ENCODE data around the gene MEA1. TPM values are rescaled to one million over a fixed set of nuclear protein-coding genes. Genes with fewer than 3 reads are reported as not detected.

MEA1 gene
- total and polyA plus RNA-seq, 4 donors, result 10.7 to 50.3 (median 30.6) TPM

DNA sequence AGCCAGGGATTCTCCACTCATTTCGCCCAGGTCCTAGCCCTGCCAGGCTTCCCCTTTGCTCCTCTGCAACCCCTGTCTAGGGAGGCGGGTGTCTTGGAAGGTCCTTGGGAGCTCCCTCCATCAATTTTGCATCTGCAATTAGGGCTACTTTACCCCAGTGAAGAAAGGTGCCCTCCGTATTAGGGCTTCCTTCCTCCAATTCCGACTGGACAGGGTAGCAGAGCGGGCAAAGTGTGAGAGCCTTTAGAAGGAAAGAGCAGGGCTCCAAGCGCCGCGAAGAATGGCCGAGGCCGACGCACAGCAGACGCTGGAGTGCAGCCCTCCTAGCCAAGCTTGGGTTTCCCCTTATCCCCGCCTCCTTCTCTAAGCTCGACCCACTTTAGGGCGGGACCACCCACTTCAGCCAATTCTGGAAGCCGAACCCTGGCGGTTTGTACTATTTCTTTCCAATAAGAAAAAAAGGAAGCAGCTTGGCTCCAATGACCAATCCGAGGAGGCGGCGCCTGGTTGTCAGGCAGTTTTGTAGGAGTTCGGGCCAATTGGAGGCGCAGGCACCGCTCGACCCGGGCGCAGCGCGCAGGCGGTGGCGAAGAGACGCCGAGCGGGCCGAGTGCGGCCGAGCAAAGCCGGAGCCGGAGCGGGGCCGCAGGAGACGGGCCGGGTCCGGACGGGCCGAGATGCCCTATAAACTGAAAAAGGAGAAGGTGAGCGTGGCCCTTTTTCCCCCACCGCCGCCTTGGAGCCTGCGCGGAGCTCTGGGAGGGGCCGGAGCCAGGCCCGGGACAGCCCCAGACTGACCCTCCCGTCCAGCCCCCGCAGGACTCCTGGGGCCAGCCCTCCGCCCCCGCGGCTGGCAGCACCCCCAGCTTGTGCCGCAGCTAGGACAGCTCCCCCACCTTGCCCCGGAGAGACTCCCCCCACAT lies 29.5 kb downstream of the MEA1 start, which contains the start of gene PPP2R5D (continued):
- TF ChIP-seq, protein P1, sequence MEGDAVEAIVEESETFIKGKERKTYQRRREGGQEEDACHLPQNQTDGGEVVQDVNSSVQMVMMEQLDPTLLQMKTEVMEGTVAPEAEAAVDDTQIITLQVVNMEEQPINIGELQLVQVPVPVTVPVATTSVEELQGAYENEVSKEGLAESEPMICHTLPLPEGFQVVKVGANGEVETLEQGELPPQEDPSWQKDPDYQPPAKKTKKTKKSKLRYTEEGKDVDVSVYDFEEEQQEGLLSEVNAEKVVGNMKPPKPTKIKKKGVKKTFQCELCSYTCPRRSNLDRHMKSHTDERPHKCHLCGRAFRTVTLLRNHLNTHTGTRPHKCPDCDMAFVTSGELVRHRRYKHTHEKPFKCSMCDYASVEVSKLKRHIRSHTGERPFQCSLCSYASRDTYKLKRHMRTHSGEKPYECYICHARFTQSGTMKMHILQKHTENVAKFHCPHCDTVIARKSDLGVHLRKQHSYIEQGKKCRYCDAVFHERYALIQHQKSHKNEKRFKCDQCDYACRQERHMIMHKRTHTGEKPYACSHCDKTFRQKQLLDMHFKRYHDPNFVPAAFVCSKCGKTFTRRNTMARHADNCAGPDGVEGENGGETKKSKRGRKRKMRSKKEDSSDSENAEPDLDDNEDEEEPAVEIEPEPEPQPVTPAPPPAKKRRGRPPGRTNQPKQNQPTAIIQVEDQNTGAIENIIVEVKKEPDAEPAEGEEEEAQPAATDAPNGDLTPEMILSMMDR (IDR thresholded peaks at IDR 0.05; ENCODE audit: low read depth, low read length, missing input control), result peak; percentile 30
- TF ChIP-seq, protein P2, sequence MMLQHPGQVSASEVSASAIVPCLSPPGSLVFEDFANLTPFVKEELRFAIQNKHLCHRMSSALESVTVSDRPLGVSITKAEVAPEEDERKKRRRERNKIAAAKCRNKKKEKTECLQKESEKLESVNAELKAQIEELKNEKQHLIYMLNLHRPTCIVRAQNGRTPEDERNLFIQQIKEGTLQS (IDR thresholded peaks at IDR 0.05), result no peak
- TF ChIP-seq, protein P3, sequence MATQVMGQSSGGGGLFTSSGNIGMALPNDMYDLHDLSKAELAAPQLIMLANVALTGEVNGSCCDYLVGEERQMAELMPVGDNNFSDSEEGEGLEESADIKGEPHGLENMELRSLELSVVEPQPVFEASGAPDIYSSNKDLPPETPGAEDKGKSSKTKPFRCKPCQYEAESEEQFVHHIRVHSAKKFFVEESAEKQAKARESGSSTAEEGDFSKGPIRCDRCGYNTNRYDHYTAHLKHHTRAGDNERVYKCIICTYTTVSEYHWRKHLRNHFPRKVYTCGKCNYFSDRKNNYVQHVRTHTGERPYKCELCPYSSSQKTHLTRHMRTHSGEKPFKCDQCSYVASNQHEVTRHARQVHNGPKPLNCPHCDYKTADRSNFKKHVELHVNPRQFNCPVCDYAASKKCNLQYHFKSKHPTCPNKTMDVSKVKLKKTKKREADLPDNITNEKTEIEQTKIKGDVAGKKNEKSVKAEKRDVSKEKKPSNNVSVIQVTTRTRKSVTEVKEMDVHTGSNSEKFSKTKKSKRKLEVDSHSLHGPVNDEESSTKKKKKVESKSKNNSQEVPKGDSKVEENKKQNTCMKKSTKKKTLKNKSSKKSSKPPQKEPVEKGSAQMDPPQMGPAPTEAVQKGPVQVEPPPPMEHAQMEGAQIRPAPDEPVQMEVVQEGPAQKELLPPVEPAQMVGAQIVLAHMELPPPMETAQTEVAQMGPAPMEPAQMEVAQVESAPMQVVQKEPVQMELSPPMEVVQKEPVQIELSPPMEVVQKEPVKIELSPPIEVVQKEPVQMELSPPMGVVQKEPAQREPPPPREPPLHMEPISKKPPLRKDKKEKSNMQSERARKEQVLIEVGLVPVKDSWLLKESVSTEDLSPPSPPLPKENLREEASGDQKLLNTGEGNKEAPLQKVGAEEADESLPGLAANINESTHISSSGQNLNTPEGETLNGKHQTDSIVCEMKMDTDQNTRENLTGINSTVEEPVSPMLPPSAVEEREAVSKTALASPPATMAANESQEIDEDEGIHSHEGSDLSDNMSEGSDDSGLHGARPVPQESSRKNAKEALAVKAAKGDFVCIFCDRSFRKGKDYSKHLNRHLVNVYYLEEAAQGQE (IDR thresholded peaks at IDR 0.05), result peak; percentile 58
- TF ChIP-seq, protein P4, sequence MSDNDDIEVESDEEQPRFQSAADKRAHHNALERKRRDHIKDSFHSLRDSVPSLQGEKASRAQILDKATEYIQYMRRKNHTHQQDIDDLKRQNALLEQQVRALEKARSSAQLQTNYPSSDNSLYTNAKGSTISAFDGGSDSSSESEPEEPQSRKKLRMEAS (IDR thresholded peaks at IDR 0.05), result no peak

DNA sequence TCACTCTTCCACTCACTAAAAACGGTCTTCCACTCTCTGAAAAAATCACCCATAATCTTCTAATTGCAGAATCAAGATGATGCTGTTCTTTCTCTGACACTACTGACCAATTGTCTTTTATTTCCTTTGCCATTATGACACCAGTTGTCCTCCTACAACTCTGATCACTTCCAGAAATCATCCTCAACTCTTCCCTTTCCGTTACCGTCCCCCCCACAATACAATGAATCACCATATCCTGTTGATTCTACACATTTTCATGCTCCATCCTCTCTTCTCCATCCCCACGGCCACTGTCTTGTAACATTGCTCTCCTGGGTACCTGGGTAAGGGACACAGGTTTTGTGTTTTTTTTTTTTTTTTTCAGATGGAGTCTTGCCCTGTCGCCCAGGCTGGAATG lies 31.9 kb downstream of the MEA1 start:
- DNase-seq (ENCODE audit: low spot score), result no peak
- H3K9ac ChIP-seq (ENCODE audit: low read depth in 1 of 2, low read length in 2 of 2), result no peak overlapping the region
- no peaks in the 10 kb centered on the region for H3K36me3 ChIP-seq (ENCODE audit: control insufficient read depth in 4 of 4, insufficient read depth in 3 of 4, low read depth in 1 of 4, low read length in 3 of 4)
- WGBS, result 86% methylated on average over 5 of the region's 5 CpGs
- H3K27ac ChIP-seq (ENCODE audit: low read depth in 1 of 2, low read length in 2 of 2), result no peak overlapping the region
- TF ChIP-seq JUND (IDR thresholded peaks at IDR 0.05), result no peak
- H3K4me1 ChIP-seq (ENCODE audit: control insufficient read depth in 4 of 4, insufficient read depth in 4 of 4, low read length in 3 of 4), result peaks cover 15 to 40% (median 33%) of the 10 kb centered on the region in 4 donors
- no peaks in the 10 kb centered on the region for H3K9me3 ChIP-seq (ENCODE audit: control insufficient read depth in 4 of 4, low read length in 3 of 4)
- no peak overlapping the region for H3K4me3 ChIP-seq (ENCODE audit: low read depth in 1 of 3, low read length in 3 of 3)
- H3K27me3 ChIP-seq (ENCODE audit: control insufficient read depth in 4 of 4, insufficient read depth in 4 of 4, low read length in 3 of 4), result no peaks in the 10 kb centered on the region

DNA sequence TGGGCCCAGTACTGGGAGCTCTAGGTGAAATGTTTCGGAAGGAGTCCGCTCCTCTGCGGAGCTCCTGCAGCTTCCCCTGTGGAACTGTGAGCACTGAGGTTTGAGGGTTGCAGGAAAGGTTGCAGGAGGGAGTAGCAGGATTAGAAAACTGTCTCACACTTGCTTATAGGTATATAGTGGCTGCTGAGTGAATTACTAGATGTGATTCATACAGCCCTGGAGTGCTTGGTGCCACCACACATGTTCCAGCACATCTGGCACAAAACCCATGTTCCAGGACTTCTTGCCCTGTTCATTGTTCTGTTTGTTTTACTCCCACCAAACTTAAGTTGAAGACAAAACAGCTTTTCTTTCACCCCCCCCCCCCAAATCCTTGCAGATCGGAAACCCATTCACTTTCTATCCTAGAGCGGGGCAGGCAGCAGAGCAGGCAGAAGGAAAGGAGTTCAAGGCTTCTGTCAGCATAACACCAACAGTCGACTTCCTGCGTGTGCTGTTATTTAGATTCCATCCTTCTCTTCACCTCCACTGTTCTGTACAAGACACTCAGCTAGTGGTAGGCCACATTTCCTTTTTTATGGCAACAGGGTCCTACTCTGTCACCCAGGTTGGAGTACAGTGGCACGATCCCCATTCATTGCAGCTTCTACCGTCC lies 34.1 kb downstream of the MEA1 start:
- WGBS, result 52% methylated on average over 9 of the region's 9 CpGs
- Histone ChIP-seq H3K27me3 (ENCODE audit: control insufficient read depth in 4 of 4, insufficient read depth in 4 of 4, low read length in 3 of 4) (no peaks in the 10 kb centered on the region), H3K4me3 (ENCODE audit: low read depth in 1 of 3, low read length in 3 of 3) (peak overlapping the region; percentile 76 to 91 (median 81)), H3K27ac (ENCODE audit: low read depth in 1 of 2, low read length in 2 of 2) (peak overlapping the region; percentile 63 to 87), H3K9ac (ENCODE audit: low read depth in 1 of 2, low read length in 2 of 2) (peak overlapping the region; percentile 83 to 86), H3K36me3 (ENCODE audit: control insufficient read depth in 4 of 4, insufficient read depth in 3 of 4, low read depth in 1 of 4, low read length in 3 of 4) (no peaks in the 10 kb centered on the region), H3K9me3 (ENCODE audit: control insufficient read depth in 4 of 4, low read length in 3 of 4) (no peaks in the 10 kb centered on the region), H3K4me1 (ENCODE audit: control insufficient read depth in 4 of 4, insufficient read depth in 4 of 4, low read length in 3 of 4) (peaks cover 15 to 28% (median 21%) of the 10 kb centered on the region in 4 donors)
- DNase-seq (ENCODE audit: low spot score), result peak; percentile 41
- no peak for TF ChIP-seq SP1 (IDR thresholded peaks at IDR 0.05)
- no peak for TF ChIP-seq YY1 (IDR thresholded peaks at IDR 0.05)
- TF ChIP-seq NR2F2 (IDR thresholded peaks at IDR 0.05), result no peak
- TF ChIP-seq, protein P3 (IDR thresholded peaks at IDR 0.05), result no peak
- no peak for TF ChIP-seq HNF4A (conservative IDR thresholded peaks at IDR 0.05)
- TF ChIP-seq RXRA (IDR thresholded peaks at IDR 0.05), result no peak
- no peak for TF ChIP-seq HNF4G (IDR thresholded peaks at IDR 0.05)
- TF ChIP-seq RAD21 (IDR thresholded peaks at IDR 0.05), result no peak
- no peak for TF ChIP-seq GABPA (IDR thresholded peaks at IDR 0.05 in 1 of 2, conservative IDR thresholded peaks at IDR 0.05 in 1 of 2)
- no peak for TF ChIP-seq FOXA2 (IDR thresholded peaks at IDR 0.05)
- TF ChIP-seq JUND (IDR thresholded peaks at IDR 0.05), result no peak
- no peak for TF ChIP-seq TAF1 (conservative IDR thresholded peaks at IDR 0.05)
- no peak for TF ChIP-seq FOXA1 (IDR thresholded peaks at IDR 0.05)
- TF ChIP-seq, protein P2 (IDR thresholded peaks at IDR 0.05), result no peak
